SK-N-SH treated with all-trans-retinoic acid at 6 μM for 48 hours (cell line): Measurements from ENCODE around the gene VWA5B1.
"Not testable (repeated sequence)": the region's sequence is repeated elsewhere in the genome, so short reads cannot be mapped to it uniquely, and the experiment has no call there.

ENCODE experiments used
- ATAC-seq: fragments of 200-7000 bp; cut with Tn5 transposase; 3 replicates; pipeline ENCODE4 v1.9.1; 2020; ENCODE audit warnings: mild to moderate bottlenecking, moderate library complexity
- ARNTL ChIP-seq: fragments of 450-650 bp; formaldehyde crosslinking; IDR thresholded peaks from 2 replicates; pipeline ENCODE4 v1.5.0; 2020; ENCODE audit warnings: low read depth, mild to moderate bottlenecking, moderate library complexity, borderline replicate concordance
- BACH2 ChIP-seq: fragments of 250-450 bp; sonication (Bioruptor Pico); IDR thresholded peaks from 2 replicates; pipeline ENCODE4 v1.9.0; 2021; ENCODE audit warnings: mild to moderate bottlenecking, borderline replicate concordance
- CSDC2 ChIP-seq: fragments of 250-450 bp; sonication (Bioruptor Pico); IDR thresholded peaks from 2 replicates; pipeline ENCODE4 v1.5.0; 2020; ENCODE audit warnings: mild to moderate bottlenecking, moderate library complexity
- ESRRG ChIP-seq: fragments of 250-450 bp; sonication (Bioruptor Pico); IDR thresholded peaks from 2 replicates; pipeline ENCODE4 v1.6.1; 2021; ENCODE audit warnings: mild to moderate bottlenecking
- ISL1 ChIP-seq: fragments of 250-450 bp; sonication (Bioruptor Pico); IDR thresholded peaks from 2 replicates; pipeline ENCODE4 v2.1.2; 2022; ENCODE audit warnings: mild to moderate bottlenecking, moderate library complexity
- OSR1 ChIP-seq: fragments of 250-450 bp; sonication (Bioruptor Pico); IDR thresholded peaks from 2 replicates; pipeline ENCODE4 v1.8.0; 2022; ENCODE audit warnings: moderate library complexity, mild to moderate bottlenecking, inconsistent platforms
- PPARA ChIP-seq: fragments of 250-450 bp; sonication (Bioruptor Pico); IDR thresholded peaks from 2 replicates; pipeline ENCODE4 v1.5.0; 2020; ENCODE audit warnings: mild to moderate bottlenecking, borderline replicate concordance
- RARB ChIP-seq: fragments of 250-450 bp; sonication (Bioruptor Pico); IDR thresholded peaks from 2 replicates; pipeline ENCODE4 v1.8.0; 2021; ENCODE audit warnings: mild to moderate bottlenecking, moderate library complexity
- SNAI2 ChIP-seq: fragments of 250-450 bp; sonication (Bioruptor Pico); IDR thresholded peaks from 2 replicates; pipeline ENCODE4 v1.5.0; 2020; ENCODE audit warnings: mild to moderate bottlenecking, moderate library complexity
- TCF4 ChIP-seq: fragments of 250-450 bp; sonication (Bioruptor Pico); IDR thresholded peaks from 2 replicates; pipeline ENCODE4 v1.8.0; 2021; ENCODE audit warnings: mild to moderate bottlenecking, moderate library complexity, borderline replicate concordance
- TOX ChIP-seq: fragments of 250-450 bp; sonication (Bioruptor Pico); IDR thresholded peaks from 2 replicates; pipeline ENCODE4 v1.8.0; 2021; ENCODE audit warnings: mild to moderate bottlenecking, moderate library complexity, borderline replicate concordance
- ZC3H10 ChIP-seq: fragments of 250-450 bp; sonication (Bioruptor Pico); IDR thresholded peaks from 2 replicates; pipeline ENCODE4 v1.5.1; 2021; ENCODE audit warnings: mild to moderate bottlenecking, moderate library complexity
- ZFP3 ChIP-seq: fragments of 250-450 bp; sonication (Bioruptor Pico); IDR thresholded peaks from 2 replicates; pipeline ENCODE4 v1.5.0; 2020; ENCODE audit warnings: mild to moderate bottlenecking, moderate library complexity
- ZFP30 ChIP-seq: fragments of 450-650 bp; formaldehyde crosslinking; IDR thresholded peaks from 2 replicates; pipeline ENCODE4 v1.5.0; 2022; ENCODE audit warnings: mild to moderate bottlenecking, moderate library complexity
- ZNF565 ChIP-seq: fragments of 450-650 bp; formaldehyde crosslinking; conservative IDR thresholded peaks from 2 replicates; pipeline ENCODE4 v1.5.0; 2020; ENCODE audit warnings: low read depth, mild to moderate bottlenecking, moderate library complexity
- ZNF70 ChIP-seq: fragments of 450-650 bp; formaldehyde crosslinking; IDR thresholded peaks from 2 replicates; pipeline ENCODE4 v1.5.0; 2020; ENCODE audit warnings: mild to moderate bottlenecking, moderate library complexity
- TF ChIP-seq, protein P1 (sequence below): fragments of 250-450 bp; sonication (Bioruptor Pico); IDR thresholded peaks from 2 replicates; pipeline ENCODE4 v1.5.1; 2021; ENCODE audit warnings: mild to moderate bottlenecking, moderate library complexity
- TF ChIP-seq, protein P2 (sequence below): fragments of 250-450 bp; sonication (Bioruptor Pico); IDR thresholded peaks from 2 replicates; pipeline ENCODE4 v1.5.0; 2020; ENCODE audit warnings: mild to moderate bottlenecking, moderate library complexity
- TF ChIP-seq, protein P3 (sequence below): fragments of 250-450 bp; sonication (Bioruptor Pico); IDR thresholded peaks from 2 replicates; pipeline ENCODE4 v1.8.0; 2020; ENCODE audit warnings: mild to moderate bottlenecking, moderate library complexity, borderline replicate concordance
- TF ChIP-seq, protein P4 (sequence below): fragments of 250-450 bp; sonication (Bioruptor Pico); IDR thresholded peaks from 2 replicates; pipeline ENCODE4 v1.5.1; 2020; ENCODE audit warnings: low read depth, mild to moderate bottlenecking, moderate library complexity

Gene VWA5B1

DNA sequence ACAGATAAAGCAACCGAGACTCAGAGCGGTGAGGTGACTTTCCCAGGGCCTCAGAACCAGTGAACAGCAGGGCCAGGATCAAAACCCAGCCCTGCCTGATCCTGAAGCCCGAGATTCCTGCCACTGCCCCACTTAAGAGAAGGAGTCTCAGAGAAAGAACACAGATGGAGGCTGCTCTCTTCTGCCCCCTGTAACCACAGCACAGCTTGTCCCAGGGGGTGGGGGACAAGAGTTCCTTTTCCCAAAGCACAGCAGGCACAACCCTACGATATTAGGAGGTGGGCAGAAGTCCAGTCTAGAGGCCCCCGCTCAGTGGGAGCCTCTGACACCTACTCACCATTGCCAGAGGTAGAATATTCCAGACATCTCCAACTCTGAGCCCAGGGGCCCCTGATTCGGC, 24.0 kb upstream of the VWA5B1 start (continued):
- TF ChIP-seq, protein P1, sequence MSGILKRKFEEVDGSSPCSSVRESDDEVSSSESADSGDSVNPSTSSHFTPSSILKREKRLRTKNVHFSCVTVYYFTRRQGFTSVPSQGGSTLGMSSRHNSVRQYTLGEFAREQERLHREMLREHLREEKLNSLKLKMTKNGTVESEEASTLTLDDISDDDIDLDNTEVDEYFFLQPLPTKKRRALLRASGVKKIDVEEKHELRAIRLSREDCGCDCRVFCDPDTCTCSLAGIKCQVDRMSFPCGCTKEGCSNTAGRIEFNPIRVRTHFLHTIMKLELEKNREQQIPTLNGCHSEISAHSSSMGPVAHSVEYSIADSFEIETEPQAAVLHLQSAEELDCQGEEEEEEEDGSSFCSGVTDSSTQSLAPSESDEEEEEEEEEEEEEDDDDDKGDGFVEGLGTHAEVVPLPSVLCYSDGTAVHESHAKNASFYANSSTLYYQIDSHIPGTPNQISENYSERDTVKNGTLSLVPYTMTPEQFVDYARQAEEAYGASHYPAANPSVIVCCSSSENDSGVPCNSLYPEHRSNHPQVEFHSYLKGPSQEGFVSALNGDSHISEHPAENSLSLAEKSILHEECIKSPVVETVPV (CRISPR knock-in tag), result no peak
- no peak for TF ChIP-seq TOX
- no peak for TF ChIP-seq ARNTL
- TF ChIP-seq BACH2, result no peak
- TF ChIP-seq ZFP3 (CRISPR knock-in tag), result no peak
- no peak for TF ChIP-seq TCF4 (CRISPR knock-in tag)
- TF ChIP-seq PPARA (CRISPR knock-in tag), result no peak

DNA sequence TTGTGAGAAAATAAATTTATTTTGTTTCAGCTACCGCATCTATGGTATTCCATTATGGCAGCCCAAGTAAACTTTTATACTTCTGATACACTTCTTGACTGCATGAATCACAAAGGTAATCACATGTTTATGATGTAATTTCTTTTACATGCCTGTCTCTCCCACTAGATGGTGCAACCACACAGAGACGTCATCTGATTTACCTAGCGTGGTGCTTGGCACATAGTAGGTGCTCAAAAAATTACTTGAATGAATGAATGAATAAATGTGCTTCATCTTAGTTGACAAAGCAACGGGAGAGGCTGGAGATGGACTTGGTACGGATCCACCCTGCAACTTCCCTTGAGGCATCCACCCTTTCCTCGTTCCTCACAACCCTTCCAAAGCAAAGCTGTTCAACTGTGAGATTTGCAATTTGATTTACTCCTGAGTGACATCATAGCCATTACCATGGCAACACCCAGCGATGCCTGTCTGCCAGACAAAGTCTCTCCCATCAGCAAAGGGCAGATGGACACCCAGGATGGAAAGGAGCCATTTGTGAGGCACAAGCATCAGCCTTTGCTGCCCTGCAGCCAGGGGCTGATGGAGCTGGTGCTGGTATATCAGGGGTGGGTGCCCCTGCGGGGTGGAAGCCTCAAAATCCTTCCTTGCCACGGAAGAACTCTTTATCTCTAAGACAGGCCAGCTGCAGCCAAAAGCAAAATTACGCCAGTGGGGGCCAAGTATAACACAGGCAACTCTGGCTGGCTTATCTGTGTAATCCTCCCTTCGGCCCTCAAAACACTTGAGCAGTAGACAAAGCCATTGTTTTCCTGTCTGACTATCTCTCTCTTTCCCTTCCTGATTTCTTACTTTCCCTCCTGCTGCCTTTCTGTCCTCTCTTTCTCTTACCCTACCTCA, 18.9 kb upstream of the VWA5B1 start:
- ATAC-seq, result no peak
- TF ChIP-seq ZC3H10 (CRISPR knock-in tag) (no peak), ZNF565 (CRISPR knock-in tag) (no peak), ZFP30 (CRISPR knock-in tag) (no peak), RARB (no peak), ARNTL (no peak), PPARA (CRISPR knock-in tag) (no peak), BACH2 (no peak), CSDC2 (no peak), ISL1 (no peak), TOX (no peak), OSR1 (CRISPR knock-in tag) (no peak), ZNF70 (CRISPR knock-in tag) (no peak), ESRRG (no peak)
- TF ChIP-seq, protein P2, sequence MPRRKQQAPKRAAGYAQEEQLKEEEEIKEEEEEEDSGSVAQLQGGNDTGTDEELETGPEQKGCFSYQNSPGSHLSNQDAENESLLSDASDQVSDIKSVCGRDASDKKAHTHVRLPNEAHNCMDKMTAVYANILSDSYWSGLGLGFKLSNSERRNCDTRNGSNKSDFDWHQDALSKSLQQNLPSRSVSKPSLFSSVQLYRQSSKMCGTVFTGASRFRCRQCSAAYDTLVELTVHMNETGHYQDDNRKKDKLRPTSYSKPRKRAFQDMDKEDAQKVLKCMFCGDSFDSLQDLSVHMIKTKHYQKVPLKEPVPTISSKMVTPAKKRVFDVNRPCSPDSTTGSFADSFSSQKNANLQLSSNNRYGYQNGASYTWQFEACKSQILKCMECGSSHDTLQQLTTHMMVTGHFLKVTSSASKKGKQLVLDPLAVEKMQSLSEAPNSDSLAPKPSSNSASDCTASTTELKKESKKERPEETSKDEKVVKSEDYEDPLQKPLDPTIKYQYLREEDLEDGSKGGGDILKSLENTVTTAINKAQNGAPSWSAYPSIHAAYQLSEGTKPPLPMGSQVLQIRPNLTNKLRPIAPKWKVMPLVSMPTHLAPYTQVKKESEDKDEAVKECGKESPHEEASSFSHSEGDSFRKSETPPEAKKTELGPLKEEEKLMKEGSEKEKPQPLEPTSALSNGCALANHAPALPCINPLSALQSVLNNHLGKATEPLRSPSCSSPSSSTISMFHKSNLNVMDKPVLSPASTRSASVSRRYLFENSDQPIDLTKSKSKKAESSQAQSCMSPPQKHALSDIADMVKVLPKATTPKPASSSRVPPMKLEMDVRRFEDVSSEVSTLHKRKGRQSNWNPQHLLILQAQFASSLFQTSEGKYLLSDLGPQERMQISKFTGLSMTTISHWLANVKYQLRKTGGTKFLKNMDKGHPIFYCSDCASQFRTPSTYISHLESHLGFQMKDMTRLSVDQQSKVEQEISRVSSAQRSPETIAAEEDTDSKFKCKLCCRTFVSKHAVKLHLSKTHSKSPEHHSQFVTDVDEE (CRISPR knock-in tag), result no peak
- TF ChIP-seq, protein P3, sequence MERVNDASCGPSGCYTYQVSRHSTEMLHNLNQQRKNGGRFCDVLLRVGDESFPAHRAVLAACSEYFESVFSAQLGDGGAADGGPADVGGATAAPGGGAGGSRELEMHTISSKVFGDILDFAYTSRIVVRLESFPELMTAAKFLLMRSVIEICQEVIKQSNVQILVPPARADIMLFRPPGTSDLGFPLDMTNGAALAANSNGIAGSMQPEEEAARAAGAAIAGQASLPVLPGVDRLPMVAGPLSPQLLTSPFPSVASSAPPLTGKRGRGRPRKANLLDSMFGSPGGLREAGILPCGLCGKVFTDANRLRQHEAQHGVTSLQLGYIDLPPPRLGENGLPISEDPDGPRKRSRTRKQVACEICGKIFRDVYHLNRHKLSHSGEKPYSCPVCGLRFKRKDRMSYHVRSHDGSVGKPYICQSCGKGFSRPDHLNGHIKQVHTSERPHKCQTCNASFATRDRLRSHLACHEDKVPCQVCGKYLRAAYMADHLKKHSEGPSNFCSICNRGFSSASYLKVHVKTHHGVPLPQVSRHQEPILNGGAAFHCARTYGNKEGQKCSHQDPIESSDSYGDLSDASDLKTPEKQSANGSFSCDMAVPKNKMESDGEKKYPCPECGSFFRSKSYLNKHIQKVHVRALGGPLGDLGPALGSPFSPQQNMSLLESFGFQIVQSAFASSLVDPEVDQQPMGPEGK (CRISPR knock-in tag), result no peak
- TF ChIP-seq, protein P4, sequence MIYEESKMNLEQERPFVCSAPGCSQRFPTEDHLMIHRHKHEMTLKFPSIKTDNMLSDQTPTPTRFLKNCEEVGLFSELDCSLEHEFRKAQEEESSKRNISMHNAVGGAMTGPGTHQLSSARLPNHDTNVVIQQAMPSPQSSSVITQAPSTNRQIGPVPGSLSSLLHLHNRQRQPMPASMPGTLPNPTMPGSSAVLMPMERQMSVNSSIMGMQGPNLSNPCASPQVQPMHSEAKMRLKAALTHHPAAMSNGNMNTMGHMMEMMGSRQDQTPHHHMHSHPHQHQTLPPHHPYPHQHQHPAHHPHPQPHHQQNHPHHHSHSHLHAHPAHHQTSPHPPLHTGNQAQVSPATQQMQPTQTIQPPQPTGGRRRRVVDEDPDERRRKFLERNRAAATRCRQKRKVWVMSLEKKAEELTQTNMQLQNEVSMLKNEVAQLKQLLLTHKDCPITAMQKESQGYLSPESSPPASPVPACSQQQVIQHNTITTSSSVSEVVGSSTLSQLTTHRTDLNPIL (CRISPR knock-in tag), result no peak
- TF ChIP-seq, protein P1 (CRISPR knock-in tag), result no peak

DNA sequence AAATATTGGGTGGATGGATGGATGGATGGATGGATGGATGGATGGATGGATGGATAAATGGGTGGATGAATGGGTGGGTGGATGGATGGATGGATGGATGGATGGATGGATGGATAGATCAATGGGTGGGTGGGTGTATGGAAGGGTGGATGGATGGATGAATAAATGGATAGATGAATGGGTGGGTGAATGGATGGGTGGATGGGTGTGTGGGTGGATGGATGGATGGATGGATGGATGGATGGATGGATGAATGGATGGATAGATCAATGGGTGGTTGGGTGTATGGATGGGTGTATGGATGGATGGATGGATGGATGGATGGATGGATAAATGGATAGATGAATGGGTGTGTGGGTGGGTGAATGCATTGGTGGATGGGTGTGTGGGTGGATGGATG, 17.0 kb upstream of the VWA5B1 start:
- ATAC-seq, result not testable (repeated sequence)

DNA sequence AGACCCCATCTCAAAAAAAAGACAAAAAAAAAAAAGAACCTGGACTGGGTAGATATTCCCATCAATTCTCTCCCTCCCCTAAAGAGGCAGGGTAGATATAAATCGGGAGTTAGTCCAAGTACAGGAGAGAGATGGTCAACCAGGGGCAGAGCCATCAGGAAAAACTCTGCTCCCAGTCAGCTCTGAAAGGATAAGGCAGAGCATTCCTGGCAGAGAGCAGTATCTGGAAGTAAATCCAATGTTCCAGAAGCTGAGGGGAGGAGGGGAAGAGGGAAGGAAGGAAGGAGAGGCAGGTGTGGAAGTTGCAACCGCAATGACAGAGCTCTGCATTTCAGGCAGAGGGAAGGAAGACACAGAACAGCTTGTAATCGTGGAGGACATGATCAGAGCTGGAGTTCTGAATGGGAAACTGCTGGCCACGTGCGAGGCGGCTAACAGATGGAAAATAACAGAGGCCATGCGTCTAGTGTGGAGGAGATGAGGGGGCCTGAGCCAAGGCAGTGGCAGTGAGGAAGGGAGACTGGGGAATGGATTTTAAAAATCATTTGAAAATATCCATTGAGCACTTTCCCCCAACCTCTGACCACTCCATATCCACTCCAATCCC, 15.3 kb upstream of the VWA5B1 start:
- ATAC-seq, result no peak
- TF ChIP-seq PPARA (CRISPR knock-in tag) (no peak), OSR1 (CRISPR knock-in tag) (no peak), ZC3H10 (CRISPR knock-in tag) (no peak), ZNF565 (CRISPR knock-in tag) (no peak), TOX (no peak), ZNF70 (CRISPR knock-in tag) (no peak), SNAI2 (CRISPR knock-in tag) (no peak)
- TF ChIP-seq, protein P4 (CRISPR knock-in tag), result no peak
- TF ChIP-seq, protein P3 (CRISPR knock-in tag), result no peak
- TF ChIP-seq, protein P1 (CRISPR knock-in tag), result no peak
